ENCODE data around the gene TOX2.

Gene TOX2

GRCh38 chr20:44065401-44066340 is 151.0 kb downstream of the TOX2 start:
- no peaks in the 10 kb centered on the region for H3K9me3 ChIP-seq (ENCODE audit: control insufficient read depth, low read length)
- DNase-seq = no peak

GRCh38 chr20:44066645-44067606 is 152.3 kb downstream of the TOX2 start:
- Histone ChIP-seq H3K4me3 (ENCODE audit: insufficient read depth, low read depth, low read length, poor library complexity, severe bottlenecking) (no peak overlapping the region), H3K27ac (ENCODE audit: insufficient read depth, low read length, poor library complexity, severe bottlenecking) (no peak overlapping the region), H3K36me3 (ENCODE audit: control insufficient read depth, insufficient read depth, low read length) (no peaks in the 10 kb centered on the region), H3K9me3 (ENCODE audit: control insufficient read depth, low read length) (no peaks in the 10 kb centered on the region), H3K4me1 (ENCODE audit: control insufficient read depth, insufficient read depth, low read length, poor library complexity, severe bottlenecking) (peaks cover 37% of the 10 kb centered on the region), H3K27me3 (replicated peaks; ENCODE audit: control insufficient read depth, insufficient read depth, low read length, poor library complexity, severe bottlenecking) (peaks cover 4% of the 10 kb centered on the region)
- no peak for DNase-seq

More at GRCh38 chr20:44065401-44066340, 151.0 kb downstream of the TOX2 start:
- Histone ChIP-seq H3K27me3 (replicated peaks; ENCODE audit: control insufficient read depth, insufficient read depth, low read length, poor library complexity, severe bottlenecking) (peaks cover 4% of the 10 kb centered on the region), H3K4me3 (ENCODE audit: insufficient read depth, low read depth, low read length, poor library complexity, severe bottlenecking) (no peak overlapping the region), H3K4me1 (ENCODE audit: control insufficient read depth, insufficient read depth, low read length, poor library complexity, severe bottlenecking) (peaks cover 24% of the 10 kb centered on the region), H3K36me3 (ENCODE audit: control insufficient read depth, insufficient read depth, low read length) (no peaks in the 10 kb centered on the region), H3K27ac (ENCODE audit: insufficient read depth, low read length, poor library complexity, severe bottlenecking) (no peak overlapping the region)

GRCh38 chr20:44067650-44068081 is 153.0 kb downstream of the TOX2 start:
- Histone ChIP-seq H3K4me3 (ENCODE audit: insufficient read depth, low read depth, low read length, poor library complexity, severe bottlenecking) (no peak overlapping the region), H3K36me3 (ENCODE audit: control insufficient read depth, insufficient read depth, low read length) (no peaks in the 10 kb centered on the region), H3K27me3 (replicated peaks; ENCODE audit: control insufficient read depth, insufficient read depth, low read length, poor library complexity, severe bottlenecking) (peaks cover 4% of the 10 kb centered on the region), H3K9me3 (ENCODE audit: control insufficient read depth, low read length) (no peaks in the 10 kb centered on the region), H3K4me1 (ENCODE audit: control insufficient read depth, insufficient read depth, low read length, poor library complexity, severe bottlenecking) (peaks cover 37% of the 10 kb centered on the region), H3K27ac (ENCODE audit: insufficient read depth, low read length, poor library complexity, severe bottlenecking) (no peak overlapping the region)
- no peak for DNase-seq

GRCh38 chr20:44068316-44069201 is 153.9 kb downstream of the TOX2 start:
- H3K4me1 ChIP-seq (ENCODE audit: control insufficient read depth, insufficient read depth, low read length, poor library complexity, severe bottlenecking) = peaks cover 37% of the 10 kb centered on the region
- peak overlapping the region; percentile 74 for H3K27ac ChIP-seq (ENCODE audit: insufficient read depth, low read length, poor library complexity, severe bottlenecking)
- H3K27me3 ChIP-seq (replicated peaks; ENCODE audit: control insufficient read depth, insufficient read depth, low read length, poor library complexity, severe bottlenecking) = peaks cover 4% of the 10 kb centered on the region
- no peaks in the 10 kb centered on the region for H3K36me3 ChIP-seq (ENCODE audit: control insufficient read depth, insufficient read depth, low read length)
- no peaks in the 10 kb centered on the region for H3K9me3 ChIP-seq (ENCODE audit: control insufficient read depth, low read length)
- DNase-seq = no peak
- peak overlapping the region; percentile 36 for H3K4me3 ChIP-seq (ENCODE audit: insufficient read depth, low read depth, low read length, poor library complexity, severe bottlenecking)

- no peaks in the 10 kb centered on the region for H3K9me3 ChIP-seq (ENCODE audit: control insufficient read depth, low read length)
- H3K27ac ChIP-seq (ENCODE audit: insufficient read depth, low read length, poor library complexity, severe bottlenecking) = peak overlapping the region; percentile 74
- DNase-seq = peak; percentile 26 to 61 (median 36)
- H3K4me1 ChIP-seq (ENCODE audit: control insufficient read depth, insufficient read depth, low read length, poor library complexity, severe bottlenecking) = peaks cover 37% of the 10 kb centered on the region
- H3K36me3 ChIP-seq (ENCODE audit: control insufficient read depth, insufficient read depth, low read length) = no peaks in the 10 kb centered on the region
- H3K4me3 ChIP-seq (ENCODE audit: insufficient read depth, low read depth, low read length, poor library complexity, severe bottlenecking) = peak overlapping the region; percentile 36
- peaks cover 4% of the 10 kb centered on the region for H3K27me3 ChIP-seq (replicated peaks; ENCODE audit: control insufficient read depth, insufficient read depth, low read length, poor library complexity, severe bottlenecking)
Observed at GRCh38 chr20:44069203-44070011, 154.8 kb downstream of the TOX2 start.

GRCh38 chr20:44070139-44070900 is 155.7 kb downstream of the TOX2 start:
- H3K36me3 ChIP-seq (ENCODE audit: control insufficient read depth, insufficient read depth, low read length) = no peaks in the 10 kb centered on the region
- no peaks in the 10 kb centered on the region for H3K9me3 ChIP-seq (ENCODE audit: control insufficient read depth, low read length)
- H3K4me3 ChIP-seq (ENCODE audit: insufficient read depth, low read depth, low read length, poor library complexity, severe bottlenecking) = peak overlapping the region; percentile 35
- H3K27ac ChIP-seq (ENCODE audit: insufficient read depth, low read length, poor library complexity, severe bottlenecking) = peak overlapping the region; percentile 74
- DNase-seq = peak in 1 of 3 donors; percentile 51
- peaks cover 4% of the 10 kb centered on the region for H3K27me3 ChIP-seq (replicated peaks; ENCODE audit: control insufficient read depth, insufficient read depth, low read length, poor library complexity, severe bottlenecking)
- H3K4me1 ChIP-seq (ENCODE audit: control insufficient read depth, insufficient read depth, low read length, poor library complexity, severe bottlenecking) = peaks cover 37% of the 10 kb centered on the region

- Histone ChIP-seq H3K36me3 (ENCODE audit: control insufficient read depth, insufficient read depth, low read length) (no peaks in the 10 kb centered on the region), H3K27me3 (replicated peaks; ENCODE audit: control insufficient read depth, insufficient read depth, low read length, poor library complexity, severe bottlenecking) (peaks cover 4% of the 10 kb centered on the region), H3K27ac (ENCODE audit: insufficient read depth, low read length, poor library complexity, severe bottlenecking) (peak overlapping the region; percentile 59)
Observed at GRCh38 chr20:44071057-44071456, 156.4 kb downstream of the TOX2 start.

GRCh38 chr20:44071526-44072111 is 157.0 kb downstream of the TOX2 start:
- Histone ChIP-seq H3K36me3 (ENCODE audit: control insufficient read depth, insufficient read depth, low read length) (no peaks in the 10 kb centered on the region), H3K4me3 (ENCODE audit: insufficient read depth, low read depth, low read length, poor library complexity, severe bottlenecking) (no peak overlapping the region), H3K27ac (ENCODE audit: insufficient read depth, low read length, poor library complexity, severe bottlenecking) (no peak overlapping the region), H3K9me3 (ENCODE audit: control insufficient read depth, low read length) (no peaks in the 10 kb centered on the region), H3K4me1 (ENCODE audit: control insufficient read depth, insufficient read depth, low read length, poor library complexity, severe bottlenecking) (peaks cover 37% of the 10 kb centered on the region), H3K27me3 (replicated peaks; ENCODE audit: control insufficient read depth, insufficient read depth, low read length, poor library complexity, severe bottlenecking) (peaks cover 4% of the 10 kb centered on the region)
- no peak for DNase-seq

More at GRCh38 chr20:44071057-44071456, 156.4 kb downstream of the TOX2 start:
- Histone ChIP-seq H3K4me1 (ENCODE audit: control insufficient read depth, insufficient read depth, low read length, poor library complexity, severe bottlenecking) (peaks cover 37% of the 10 kb centered on the region), H3K9me3 (ENCODE audit: control insufficient read depth, low read length) (no peaks in the 10 kb centered on the region), H3K4me3 (ENCODE audit: insufficient read depth, low read depth, low read length, poor library complexity, severe bottlenecking) (no peak overlapping the region)
- DNase-seq = no peak
